HG02588 (cell line): ENCODE measurements around the gene UBE3D.

Source experiments
- ATAC-seq: cut with Tn5 transposase; IDR thresholded peaks from one replicate; pipeline ENCODE4 v1.9.1; 2021; ENCODE audit warnings: mild to moderate bottlenecking, moderate library complexity; ENCODE audit not compliant: unreplicated experiment

Gene UBE3D, protein sequence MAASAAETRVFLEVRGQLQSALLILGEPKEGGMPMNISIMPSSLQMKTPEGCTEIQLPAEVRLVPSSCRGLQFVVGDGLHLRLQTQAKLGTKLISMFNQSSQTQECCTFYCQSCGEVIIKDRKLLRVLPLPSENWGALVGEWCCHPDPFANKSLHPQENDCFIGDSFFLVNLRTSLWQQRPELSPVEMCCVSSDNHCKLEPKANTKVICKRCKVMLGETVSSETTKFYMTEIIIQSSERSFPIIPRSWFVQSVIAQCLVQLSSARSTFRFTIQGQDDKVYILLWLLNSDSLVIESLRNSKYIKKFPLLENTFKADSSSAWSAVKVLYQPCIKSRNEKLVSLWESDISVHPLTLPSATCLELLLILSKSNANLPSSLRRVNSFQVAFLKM

DNA sequence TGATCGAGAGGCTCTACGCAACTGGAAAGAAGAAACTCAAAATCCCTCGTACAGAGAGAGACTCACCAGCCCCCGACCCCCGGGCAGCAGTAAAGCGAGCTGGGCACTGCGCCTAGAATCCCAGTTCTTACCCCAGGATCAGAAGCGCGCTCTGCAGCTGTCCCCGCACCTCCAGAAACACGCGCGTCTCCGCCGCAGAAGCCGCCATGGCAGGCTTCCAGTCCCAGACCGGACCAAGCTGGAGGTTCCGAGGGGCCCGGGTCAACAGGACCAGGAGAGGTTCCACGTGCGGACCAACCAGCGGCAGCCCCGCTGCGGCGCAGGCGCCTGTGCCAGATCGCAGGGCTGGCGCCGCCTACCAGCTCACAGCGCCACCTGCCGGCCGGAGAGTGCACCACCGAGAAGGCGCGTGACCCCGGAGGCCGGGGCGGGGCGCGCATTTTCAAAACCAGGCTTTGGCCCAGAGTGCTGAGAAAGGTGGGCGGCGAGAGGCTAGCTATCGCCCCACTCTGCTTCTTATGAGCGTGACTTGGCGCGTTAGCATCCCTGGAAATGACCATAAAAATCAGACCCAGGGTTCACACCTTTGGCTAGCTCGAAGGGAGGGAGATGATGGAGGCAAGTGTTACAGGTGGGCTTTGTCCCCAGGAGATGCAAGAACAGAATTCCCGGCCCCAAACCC lies at the start of gene UBE3D:
Gene UBE3D (minus strand): TSS at position 331 of the 682 bp plus-strand sequence. CDS start 123 bp downstream, at position 208.
- peak; percentile 61 for ATAC-seq

DNA sequence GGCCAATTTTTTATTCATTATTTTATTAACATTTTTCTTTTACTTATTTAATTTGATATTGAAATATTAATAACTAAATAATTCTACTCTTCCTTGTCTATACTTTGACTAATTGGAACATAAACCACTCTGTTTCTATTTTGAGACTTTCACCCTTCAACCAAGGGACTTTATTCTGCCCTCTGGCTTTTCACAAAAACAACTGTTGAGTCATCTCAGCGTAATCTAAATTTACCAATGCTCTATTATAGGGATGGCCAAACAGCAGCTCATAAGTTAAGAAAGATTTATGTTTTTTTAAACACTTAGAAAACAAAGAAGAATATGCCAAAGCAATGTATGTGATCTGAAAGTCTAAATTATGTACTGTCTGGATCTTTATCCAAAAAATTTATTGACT lies 48.5 kb upstream of the UBE3D start:
- no peak for ATAC-seq

DNA sequence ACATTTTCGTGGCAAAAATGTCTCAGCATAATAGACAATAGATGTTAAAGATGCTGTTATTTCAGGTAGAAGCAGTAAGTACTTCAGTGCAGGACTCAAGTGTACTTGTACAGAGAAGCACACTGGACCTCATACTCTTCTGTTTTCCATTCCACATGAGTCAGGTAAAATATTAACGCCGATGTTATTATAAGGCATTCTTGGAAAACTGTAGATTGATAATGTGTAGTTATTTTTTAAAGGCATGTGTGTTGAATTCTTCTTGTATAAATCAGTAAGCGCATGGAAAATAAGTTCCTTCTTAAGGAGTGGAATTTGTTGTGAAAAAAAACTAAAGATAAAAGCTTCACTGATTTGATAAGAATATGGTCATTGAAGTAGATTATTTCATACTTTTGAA lies 47.6 kb upstream of the UBE3D start:
- no peak for ATAC-seq

DNA sequence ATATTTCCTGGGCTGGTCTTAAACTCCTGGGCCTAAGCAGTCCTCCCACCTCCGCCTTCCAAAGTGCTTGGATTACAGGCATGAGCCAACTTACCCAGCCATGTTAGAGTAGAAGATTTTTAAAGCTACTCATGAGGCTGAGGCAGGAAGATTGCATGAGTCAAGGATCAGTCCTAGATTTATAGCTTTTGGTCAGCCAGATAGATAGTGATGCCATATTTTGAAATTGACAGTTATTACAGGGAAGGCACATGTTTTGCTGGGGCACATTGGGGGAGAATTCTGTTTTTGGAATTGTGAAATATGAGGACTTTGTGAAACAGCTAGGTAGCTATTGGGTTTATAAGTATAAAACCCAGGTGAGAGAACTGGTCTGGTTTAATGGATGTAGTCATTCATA lies 42.7 kb upstream of the UBE3D start:
- ATAC-seq, result no peak

DNA sequence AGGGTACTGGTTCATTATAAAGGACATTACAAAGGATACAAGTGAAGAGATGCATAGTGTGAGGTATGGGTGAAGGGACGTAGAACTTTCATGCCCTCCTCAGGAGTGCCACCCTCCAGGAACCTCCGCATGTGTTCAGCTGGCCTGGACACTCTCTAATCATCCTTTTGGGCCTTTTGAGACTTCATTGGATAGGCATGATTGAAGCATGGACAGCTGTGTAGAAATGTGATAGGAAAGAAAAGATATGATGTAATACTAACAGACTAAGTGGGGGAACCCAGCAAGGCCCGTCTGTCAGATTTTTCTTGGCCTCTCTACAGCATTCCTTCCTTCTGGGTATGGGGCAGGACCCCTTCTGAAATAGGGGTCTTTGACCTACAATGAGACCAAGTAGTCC lies 32.9 kb upstream of the UBE3D start:
- no peak for ATAC-seq

DNA sequence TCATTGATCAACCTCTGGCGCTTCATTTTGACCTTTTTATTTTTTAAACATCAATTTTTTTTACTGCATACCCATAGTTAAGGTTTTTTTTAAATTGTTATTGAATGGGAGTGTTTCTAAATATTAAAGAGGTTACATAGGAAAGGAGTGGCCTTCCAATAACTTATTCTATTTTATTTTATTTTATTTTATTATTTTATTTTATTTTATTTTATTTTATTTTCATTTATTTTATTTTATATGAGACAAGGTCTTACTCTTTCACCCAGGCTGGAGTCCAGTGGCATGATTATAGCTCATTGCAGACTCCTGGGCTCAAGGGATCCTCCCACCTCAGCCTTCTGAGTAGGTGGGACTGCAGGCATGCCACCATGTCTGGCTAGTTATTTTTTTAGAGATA lies 32.0 kb upstream of the UBE3D start:
- ATAC-seq, result no peak

DNA sequence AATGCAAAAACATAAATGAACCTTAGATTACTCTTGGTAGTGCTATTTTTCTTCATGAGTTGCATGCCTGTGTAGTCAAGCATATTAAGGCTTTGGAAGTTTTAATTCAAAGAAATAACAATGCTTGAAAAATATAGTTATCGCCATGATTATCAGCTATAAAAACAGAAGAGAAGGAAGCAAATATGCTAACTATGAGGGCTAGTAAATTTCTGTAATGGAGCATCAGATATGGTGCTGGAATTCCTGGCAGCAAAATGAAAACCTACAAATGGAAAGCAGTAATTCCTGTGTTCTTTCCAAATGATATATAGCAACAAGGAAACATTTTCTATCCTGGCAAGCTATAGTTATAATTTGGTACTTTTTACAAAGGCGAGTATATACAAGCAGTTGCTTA lies 31.6 kb upstream of the UBE3D start:
- ATAC-seq, result no peak

DNA sequence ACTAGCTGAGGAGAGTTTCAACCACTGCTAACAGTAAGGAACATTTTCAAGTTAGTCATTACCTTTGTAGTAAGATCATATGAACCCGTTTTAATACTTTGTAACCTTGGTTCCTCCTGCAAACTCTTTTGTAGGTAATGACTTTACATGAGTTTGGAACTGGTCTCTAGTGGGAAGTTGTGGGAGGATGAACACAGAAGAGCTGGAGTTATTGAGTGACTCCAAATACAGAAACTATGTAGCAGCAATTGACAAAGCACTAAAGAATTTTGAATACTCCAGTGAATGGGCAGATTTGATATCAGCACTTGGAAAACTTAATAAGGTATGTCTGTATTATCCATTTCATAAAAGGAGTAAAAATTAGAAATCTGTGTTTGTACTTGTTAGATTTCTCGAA lies 31.1 kb upstream of the UBE3D start:
- no peak for ATAC-seq

DNA sequence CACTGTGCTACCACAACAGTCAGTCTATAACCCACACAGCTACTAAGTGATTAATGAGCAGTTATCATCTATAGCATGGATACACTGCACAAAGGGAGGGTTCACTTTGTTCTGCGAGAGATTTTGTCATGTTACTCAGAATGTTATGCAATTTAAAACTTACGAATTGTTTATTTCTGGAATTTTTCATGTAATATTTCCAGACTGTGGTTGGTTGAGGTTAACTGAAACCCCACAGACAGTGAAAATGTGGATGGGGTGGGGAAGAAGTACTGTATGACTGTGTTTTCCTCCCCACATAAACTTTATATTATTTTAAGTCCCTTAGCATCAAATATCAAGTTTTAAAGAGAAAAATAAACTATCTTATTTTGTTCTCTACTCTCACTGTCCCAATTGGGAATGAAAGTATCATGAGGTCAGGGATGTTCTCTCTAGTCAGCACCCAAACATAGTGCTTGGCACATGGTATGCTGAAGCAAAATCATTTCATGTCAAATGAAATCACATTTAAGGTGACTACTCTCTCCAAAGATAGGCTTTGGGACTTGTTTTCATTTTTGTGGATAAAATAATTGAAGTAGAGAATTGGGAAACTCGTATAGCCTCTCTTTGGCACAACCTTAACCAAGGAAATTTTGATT lies 27.2 kb upstream of the UBE3D start:
- ATAC-seq, result no peak

DNA sequence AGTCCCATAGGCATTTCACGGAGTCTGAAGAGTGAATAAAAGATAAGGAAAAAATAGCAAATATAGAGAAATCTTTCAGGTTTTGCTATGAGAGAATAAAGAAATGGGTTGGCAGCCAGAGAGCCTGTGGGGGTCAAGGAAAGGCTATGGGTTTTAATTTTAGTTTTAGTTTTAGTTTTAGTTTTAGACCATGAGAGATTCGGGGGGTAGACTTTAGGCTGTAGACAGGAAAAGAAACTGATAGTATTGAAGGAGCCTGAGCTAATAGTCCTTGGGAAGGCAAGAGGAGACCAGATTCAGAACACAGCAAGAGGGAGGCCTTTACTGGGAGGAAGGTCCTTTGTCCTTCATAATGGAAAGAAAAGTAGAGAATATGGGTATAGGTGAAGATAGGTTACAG lies 21.1 kb upstream of the UBE3D start:
- ATAC-seq, result peak; percentile 98

DNA sequence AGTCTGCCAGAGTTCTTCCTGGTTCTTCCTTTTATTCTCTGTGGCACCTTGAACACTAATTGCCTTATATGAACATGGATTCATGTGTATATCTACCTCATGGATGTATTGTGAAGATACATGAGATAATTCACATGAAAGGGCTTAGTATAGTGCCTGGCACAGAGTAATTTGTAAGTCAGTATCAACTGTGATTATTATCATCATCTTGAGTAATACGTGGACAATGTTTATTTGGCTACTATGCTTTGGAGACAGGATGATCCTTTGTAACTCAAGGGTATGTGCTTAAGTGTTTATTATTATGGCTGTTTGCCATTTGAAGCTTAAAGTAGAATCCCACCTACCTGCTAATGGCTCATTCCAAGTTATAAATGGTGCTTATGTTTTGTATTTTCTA lies 17.8 kb upstream of the UBE3D start:
- no peak for ATAC-seq

DNA sequence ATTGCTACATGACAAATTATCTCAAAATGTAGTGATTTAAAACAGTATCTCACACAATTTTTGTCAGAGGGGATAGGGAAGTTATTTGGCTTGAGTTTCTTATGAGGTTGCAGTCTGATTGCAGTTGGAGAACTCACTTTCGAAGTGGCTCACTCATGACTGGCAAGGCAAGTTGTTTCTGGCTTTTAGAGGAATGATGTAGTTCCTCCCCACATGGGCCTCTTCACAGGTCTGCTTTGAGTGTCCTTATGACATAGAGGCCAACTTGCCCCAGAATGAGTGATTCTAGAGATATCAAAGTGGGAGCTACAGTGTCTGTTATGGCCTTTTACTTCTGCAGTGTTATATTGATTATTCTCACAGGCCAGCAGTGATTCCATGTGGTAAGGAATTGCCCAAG lies 8.0 kb upstream of the UBE3D start:
- no peak for ATAC-seq

DNA sequence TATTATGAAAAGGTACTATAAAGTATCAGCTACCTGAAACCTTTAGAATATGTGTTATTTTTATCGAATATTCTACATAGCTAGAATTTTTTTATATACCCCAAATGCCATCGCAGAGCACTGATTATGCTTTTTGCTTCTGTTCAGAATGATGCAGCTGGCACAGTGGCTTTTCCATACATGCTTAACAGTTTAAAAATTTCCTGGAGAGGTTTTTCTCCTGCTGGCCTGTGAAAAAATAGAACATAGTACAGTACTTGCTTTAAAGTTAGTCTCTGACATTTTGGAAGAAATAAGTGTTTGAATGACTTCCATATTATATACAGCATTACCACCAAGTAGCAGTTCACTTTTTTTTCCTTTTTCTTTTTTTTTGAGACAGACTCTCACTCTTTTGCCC lies 7.1 kb upstream of the UBE3D start:
- no peak for ATAC-seq

DNA sequence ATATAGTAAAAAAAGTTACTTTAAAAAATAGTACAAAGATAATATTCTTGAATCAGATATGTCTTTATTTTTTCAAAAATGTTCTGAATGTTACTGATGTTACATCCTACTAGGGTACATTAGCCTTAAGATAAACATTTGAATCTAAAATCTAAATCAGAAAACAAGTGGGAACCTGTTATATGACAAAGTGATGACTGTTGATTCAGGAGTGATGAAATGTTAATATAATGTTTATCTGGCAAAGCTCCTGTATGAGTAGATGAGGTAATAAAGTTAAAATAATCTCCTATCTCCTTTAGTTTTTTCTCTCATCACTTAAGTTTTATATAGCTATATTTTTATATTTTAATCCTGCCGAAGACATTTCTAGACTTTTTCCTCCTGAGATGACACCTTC lies 6.1 kb upstream of the UBE3D start:
- no peak for ATAC-seq

DNA sequence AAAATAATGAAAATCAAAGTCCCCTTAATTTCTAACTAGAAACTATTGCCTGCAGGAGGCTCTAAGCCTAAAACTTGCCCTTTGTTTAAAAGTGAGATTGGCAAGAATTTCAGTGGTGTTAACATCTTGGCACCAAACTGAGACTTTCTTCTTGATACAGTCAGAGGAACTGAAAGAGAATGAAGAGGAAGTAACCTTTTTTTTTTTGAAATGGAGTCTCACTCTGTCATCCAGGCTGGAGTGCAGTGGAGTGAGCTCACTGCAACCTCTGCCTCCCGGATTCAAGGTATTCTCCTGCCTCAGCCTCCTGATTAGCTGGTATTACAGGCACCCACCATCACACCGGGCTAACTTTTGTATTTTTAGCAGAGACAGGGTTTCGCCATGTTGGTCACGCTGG lies 5.4 kb upstream of the UBE3D start:
- peak; percentile 45 for ATAC-seq

DNA sequence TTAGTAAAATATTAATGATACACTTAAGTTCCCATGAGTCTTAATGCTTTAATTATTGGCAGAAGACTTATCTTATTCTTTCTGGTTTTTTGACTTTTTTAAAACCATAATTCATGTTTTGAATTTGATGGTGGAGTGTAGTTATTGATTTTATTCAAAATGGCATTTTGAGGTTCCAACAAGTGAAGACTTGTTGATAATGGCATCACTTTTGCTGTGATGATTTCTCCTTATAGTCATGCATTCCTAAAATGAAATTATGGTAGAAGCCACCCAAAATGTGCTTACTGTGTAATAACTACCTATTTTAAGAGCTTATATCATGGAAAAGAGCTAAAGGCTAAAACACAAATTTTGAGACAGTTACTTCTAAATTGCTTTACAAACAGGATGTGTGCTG lies 4.0 kb upstream of the UBE3D start:
- ATAC-seq, result no peak

DNA sequence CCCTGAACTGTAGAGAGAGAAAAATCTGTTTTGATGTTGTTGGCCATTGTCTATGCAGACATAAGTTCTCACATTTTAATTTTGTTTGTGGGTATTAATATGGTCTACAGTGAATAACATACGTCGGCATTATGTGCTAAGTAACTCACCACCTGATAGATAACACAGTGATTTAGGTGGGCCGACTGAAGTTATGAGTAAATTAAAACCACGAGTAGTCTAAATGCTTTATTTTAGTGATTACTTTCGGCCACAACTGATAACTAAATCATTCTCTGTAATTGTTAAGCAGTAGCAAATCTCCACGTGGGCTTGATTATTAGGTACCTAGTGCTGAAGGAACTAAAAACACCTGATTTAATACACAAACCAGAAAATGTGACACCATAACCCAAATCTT lies 3.0 kb upstream of the UBE3D start:
- ATAC-seq, result no peak

DNA sequence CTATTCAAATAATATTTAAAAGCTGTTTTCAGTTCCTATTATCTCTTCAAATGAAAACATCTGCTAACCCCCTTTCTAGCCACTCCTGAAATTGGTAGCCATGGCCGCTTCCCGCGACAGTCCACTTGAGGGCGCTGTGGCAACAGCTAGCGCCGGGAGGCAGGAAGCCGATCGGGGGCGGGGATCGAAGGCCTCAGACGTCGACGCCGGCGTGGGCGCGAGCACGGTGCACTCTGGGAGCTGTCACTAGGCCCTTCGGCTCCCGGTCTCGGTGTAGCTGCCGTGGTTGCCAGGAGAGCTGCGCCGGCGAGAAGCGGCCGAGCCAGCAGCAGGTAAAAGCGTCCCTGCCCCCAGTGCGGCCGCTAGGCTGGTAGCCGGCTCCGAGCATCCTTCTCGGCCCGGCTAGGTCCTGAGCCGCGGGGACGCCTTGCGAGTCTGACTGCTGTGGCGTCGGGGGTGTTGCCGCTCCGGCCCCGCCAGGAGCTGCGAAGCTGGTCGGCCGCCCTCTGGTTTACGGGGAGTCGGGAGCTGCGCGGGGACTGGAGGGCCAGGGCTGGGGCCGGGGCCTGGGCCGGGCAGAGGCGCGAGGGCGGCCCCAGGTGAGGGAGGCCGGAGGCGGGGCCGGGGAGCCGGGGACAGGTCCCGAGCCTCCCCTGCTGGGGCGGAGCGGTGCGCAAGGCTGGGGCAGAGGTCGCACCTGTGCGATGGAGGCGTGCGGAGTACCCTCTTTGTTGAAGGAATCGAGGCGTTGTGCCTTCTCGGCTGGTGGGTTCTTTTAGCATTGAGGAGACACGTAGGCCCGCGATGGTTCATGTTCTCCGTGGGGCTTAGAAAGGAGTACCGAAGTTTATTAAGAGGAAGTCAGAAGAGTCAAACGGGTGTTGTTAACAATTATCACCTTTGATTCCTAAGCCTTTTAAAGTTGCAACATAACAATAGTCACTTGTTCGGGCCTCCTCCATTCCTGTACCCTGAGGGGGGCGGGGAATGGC lies 2.1 kb upstream of the UBE3D start, which contains the start of gene DOP1A:
Gene DOP1A (plus strand): TSS at position 224 of the 992 bp plus-strand sequence. CDS start 29,307 bp downstream, outside the sequence.
- peak; percentile 86 for ATAC-seq

DNA sequence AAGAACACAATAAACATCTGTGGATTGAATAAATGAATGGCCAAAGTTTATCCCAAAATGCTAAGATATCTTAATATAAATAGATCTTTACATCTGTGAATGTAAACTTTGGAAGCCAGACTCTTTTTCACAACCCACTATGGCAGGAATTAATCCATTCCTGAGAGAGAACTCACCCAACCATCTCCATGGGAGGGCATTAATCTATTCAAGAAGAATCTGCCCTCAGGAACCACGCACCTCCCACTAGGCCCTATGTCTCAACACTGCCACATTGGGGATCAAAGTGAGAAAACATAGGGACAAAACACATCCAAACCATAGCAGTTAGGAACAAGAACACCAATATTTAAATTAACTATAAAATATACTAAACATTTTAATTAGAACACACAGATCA lies 3.4 kb downstream of the UBE3D start:
- no peak for ATAC-seq

DNA sequence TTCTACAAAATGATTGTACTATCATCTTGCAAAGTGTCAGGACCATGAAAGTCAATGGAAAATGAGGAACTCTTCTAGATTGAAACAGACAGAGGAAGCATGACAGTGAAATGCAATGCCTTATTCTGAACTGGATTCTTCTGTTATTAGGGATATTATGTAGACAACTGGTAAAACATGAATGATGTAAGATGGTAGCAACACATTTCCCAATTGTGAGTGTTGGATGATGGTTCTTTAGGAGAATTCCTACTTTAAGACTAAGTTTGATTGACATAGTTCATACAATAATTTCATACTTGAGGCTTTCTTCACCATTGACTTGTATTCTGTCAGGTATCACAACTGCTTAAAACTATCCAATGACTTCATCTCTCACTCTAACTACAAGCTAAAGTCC lies 4.5 kb downstream of the UBE3D start:
- no peak for ATAC-seq
